Stimulated activated CD4-positive, alpha-beta T cell treated with anti-CD3 and anti-CD28 coated beads, Interleukin-2, amount 100 ng/mL, for 4 hours (primary cell): ENCODE measurements around the gene ST3GAL3.

Experiments
- DNase-seq: peaks from one replicate; pipeline ENCODE4 v3.0.0-alpha.2; 2020; ENCODE audit warnings: low read depth

Gene ST3GAL3

DNA sequence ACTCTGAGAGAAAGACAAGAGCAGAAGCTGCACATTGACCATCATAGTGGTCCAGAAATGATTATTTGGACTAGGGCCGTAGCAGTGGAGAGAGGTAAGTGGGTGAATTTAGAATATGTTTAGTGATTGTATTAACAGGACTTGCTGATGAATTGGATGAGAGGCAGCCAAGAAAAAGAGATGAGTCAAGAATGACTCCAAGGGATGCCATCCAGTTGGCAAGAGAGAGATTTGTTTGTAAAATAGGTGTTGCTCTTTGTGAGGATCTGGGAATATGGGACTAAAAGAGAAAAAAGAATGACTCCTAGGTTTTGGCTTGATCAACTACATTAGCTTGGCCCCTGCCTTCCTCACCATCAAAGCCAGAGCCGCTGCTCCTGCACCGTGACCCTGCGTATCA lies 172.1 kb downstream of the ST3GAL3 start:
- DNase-seq: no peak

DNA sequence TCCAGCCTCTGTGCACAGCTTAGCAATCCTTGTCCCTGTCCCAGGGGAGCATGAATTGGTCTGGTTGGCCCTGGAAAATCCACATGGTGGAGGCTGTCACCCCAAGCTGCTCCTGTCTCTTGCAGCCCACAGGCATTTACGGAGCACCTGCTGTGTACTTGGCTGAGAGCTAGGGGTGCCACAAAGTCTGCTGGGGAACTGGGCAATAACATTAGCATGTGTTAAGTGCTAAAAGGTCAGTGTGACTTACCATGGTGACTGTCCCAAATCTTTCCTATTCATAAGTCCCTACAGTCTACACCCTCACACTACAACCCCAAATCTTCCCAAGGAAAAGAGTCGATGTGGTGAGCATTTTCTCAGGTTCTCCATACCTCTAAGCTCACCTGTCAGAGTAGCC lies 172.7 kb downstream of the ST3GAL3 start:
- DNase-seq: no peak

DNA sequence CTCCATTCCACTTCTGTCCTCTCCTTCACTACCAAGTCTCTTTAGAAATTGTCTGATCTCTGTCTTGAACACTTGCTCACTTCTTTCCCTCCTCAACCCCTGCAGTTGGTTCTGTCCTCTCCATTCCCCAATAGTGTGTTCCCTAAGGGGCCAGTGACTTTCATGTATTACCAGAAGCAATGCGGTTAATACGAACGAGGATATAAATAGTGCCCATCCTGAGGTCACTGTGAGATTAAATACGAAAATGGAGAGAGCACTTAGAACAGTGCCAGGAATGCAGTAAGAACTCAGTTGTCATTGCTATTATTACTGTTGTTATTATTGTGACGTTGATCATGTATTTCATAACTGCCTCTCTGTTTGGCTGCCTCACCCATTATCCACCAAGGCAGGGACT lies 173.3 kb downstream of the ST3GAL3 start:
- DNase-seq: no peak

DNA sequence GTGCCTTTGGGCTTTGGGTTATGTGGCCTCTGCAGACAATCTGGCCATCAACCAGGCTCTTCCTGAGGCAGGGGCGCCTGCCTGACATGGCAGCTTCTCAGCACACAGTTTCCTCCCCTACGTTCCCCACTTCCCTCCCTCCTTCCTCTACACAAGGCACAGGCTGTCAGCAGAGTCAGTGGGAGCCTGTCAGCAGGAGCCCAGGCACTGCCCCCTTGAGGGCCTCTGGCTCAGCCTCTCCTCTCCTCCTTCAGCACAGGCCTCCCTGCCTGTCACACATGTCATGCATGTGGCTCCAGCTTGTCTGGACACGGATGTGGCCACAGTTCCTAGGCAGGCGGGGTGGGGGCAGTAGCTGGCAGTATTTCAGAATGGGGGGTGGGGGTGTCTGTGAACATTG lies 174.1 kb downstream of the ST3GAL3 start:
- no peak for DNase-seq

DNA sequence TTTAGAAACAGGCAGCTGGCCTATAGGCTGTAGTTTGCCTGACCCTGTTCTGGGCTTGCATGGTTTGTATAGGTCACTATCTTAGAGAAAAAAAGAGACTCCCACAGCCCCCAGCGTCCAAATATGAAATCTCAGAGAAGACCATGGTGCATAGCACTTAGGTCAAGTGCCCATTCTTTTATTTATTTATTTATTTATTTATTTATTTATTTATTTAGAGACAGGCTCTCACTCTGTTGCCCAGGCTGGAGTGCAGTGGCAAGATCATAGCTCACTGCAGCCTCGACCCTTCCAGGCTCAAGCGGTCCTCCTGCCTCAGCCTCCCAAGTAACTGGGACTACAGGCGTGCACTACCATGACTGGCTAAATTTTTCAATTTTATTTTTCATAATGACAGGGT lies 175.4 kb downstream of the ST3GAL3 start:
- DNase-seq: no peak

DNA sequence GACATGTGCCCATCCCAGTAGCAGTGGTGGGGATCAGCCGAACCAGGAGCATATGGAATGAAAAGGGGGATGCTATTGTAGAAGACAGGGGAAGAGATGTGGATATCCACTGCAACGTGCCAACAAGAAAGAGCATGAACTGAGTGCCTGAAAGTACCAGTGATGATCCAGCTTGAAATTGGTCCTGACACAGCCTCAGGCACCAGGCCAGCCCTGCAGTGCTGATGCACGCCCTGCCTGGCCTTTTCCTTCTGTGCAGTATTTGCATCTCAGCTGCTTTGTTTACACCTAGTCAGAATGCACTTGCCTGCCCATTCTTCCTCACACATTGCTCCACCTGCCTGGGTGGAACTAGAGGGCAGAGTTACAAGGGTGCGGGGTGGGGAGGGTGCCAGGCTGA lies 176.0 kb downstream of the ST3GAL3 start:
- DNase-seq: no peak

DNA sequence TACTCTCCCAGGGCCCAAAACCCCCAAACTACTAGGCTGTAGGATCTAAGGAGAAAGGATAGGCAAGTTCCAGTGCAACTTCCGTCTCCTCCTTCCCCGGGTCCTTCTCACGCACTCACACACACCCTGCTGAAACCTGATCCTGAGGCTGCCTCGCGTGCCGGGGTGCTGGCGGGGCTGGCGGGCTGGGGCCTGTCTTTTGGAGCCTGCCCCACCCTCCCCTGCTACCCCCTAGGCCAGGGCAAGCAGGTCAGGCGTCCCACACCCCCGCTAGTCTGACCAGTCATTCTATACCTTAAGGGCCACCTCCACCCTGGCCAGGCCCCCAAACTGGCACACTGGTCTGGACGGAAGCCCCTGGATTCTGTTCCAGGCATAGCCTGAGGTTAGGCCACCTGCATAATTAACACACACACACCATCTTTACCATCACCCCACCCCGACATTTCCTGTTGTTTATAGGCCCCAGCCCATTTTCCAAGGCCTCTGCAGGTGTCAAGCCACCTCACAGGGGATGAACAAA lies 178.0 kb downstream of the ST3GAL3 start:
- DNase-seq: no peak

DNA sequence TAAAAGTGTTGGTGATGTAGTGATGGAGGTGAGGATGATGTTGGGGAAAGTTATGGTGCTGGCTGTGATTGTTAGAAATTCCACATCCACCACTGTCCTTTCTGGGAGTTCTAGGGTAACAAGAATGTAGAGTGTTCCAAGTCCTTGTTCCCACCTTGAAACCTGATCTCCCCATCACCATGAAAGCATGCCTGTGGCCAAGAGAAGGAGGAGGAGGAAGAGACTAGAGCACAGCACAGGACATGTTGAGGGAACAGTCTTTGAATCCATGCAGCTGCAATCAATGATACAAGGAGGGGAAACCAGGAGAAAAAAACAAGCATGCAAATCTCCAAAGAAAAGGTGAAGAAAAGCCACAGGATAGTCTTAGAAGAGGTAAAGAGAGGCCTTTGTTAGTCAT lies 180.4 kb downstream of the ST3GAL3 start:
- DNase-seq: no peak

DNA sequence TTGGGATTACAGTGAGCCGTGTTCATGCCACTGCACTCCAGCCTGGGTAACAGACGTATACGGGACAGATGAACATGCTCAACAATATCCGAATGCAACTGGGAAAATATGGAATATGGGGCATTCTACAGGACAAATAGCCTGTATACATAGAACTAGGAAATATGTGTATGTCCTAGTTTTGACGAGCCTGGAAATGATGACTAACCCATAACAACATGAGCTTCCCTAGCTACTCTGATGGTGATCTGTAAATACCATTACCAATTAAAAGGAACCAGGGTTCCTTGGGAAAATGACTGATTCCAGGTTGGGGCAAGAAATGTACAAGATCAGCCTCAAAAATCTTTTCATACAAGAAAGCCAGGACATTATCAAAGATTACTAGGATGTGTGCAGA lies 183.5 kb downstream of the ST3GAL3 start:
- DNase-seq: no peak

DNA sequence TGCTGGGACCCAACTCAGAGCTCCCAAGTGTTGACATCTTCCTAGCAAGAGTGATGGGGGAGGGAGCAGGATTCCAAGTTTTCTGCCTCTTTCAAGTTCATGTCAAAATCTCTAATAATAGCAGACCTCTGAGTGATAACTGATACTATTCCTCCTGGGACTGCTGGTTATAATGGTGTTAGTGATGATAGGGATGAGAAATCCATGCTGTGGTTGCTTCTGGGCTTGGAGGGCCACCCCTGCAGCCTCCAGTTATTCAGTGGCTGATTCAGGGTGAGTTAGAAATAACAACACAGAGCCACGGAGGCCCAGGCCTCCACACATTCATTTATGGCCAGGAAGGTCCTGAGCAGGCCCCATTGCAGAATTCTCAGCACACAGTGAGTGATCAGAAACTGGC lies 185.7 kb downstream of the ST3GAL3 start:
- DNase-seq: no peak

DNA sequence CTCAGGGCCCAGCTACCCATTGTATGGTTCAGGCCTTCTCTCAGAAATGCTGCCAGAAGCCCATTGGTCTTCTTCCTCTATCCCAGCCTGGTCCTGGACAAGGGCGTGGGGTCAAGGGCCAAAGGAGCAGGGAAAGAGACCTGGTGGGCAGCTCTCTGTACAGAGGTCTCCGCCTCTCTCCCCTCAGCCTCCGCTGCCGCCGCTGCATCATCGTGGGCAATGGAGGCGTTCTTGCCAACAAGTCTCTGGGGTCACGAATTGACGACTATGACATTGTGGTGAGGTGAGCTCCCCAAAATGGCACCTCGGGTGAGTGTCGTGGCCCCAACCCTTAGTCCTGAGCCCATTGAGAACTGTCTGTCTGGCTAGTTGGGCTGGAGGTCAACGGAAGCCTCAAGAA lies 191.6 kb downstream of the ST3GAL3 start:
- no peak for DNase-seq

DNA sequence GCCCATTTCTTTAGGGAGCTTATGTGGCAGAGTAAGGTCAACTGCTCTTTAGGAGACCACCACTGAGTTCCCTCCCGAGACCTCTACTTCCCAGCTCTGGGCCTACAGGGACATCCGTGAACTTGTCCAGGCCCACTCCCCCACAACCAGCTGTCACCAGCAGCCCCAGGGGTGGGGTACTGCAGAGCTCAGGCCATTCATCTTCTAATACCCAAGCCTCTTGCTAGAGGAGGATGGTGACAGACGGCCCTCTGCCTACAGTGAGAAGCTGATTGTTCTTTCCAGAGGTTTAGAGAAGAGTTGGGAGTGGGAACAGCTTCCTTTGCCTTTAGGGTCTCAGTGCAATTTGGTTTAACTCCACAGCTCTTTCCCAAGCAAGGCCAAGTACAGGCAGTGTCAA lies 193.1 kb downstream of the ST3GAL3 start:
- no peak for DNase-seq

DNA sequence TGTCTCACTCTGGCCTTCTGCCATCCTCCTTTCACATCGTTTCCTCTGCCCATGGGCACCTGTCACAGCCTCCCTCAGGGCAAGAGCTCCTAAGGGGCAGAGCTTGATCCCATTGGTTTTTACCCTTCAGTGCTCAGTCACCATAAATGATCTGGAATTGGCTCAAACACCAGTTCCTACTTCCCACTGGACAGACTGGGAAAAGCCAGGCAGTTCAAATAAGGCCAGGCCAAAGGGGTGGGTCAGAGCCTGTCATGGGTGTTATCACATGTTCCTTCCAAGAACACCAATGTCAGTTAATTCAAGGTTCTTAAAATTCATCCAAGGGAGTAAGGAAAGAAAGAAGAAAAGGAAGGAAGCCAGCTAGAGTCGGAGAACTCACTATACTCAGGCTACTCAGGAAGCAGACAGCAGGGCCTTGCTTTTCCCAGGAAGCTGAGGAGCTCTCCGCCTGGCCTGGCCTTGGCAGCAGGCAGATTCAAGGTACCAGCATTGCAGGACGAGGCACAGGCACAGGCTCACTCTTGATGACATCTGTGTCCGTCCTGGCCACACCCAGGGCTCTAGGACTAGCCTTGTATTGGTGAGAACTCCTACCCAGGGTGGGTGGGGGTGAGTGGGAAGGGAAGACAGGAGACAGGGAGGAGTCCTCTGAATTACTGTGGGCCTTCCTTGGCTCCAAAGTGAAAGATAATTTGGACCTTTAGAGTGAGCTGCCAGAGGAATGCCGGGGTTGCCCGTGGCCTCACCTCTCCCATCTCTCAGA lies 194.0 kb downstream of the ST3GAL3 start:
- no peak for DNase-seq

DNA sequence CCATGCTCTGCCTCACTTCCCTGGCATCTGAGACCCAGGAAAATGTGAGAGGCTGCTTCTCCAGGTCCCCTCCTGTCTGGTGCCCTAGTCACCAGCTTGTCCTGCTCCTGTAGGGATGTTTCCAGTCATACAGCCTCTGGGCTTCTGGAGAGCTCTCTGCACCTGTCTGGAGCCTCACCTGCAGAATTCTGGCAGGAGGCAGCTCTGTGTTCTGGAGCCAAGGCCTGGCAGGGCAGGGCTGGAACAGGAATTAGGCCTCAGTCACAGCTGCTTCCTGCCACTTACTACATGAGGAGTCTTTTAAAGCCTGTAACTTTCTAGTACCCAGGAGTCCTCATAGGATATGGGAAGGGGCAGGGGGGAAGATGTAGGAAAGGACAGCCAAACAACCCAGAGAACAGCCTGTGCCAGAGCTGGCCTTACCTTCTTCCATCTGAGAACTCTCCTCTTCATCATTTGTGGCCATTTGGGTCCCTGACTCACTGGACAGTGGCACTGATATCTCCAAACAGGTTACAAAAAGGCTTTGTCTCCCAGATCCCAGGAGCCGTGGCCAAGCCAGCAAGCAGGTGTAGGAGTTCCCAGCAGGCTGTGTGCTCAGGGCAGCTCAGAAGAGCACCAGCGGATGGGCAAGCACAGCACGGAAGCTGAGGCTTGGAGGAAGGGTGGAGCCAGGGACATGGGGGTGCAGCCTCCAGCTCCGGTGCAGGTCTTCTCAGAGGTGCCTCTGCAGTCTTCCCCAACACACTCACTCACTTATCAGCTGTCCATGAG lies 194.9 kb downstream of the ST3GAL3 start:
- DNase-seq: no peak

DNA sequence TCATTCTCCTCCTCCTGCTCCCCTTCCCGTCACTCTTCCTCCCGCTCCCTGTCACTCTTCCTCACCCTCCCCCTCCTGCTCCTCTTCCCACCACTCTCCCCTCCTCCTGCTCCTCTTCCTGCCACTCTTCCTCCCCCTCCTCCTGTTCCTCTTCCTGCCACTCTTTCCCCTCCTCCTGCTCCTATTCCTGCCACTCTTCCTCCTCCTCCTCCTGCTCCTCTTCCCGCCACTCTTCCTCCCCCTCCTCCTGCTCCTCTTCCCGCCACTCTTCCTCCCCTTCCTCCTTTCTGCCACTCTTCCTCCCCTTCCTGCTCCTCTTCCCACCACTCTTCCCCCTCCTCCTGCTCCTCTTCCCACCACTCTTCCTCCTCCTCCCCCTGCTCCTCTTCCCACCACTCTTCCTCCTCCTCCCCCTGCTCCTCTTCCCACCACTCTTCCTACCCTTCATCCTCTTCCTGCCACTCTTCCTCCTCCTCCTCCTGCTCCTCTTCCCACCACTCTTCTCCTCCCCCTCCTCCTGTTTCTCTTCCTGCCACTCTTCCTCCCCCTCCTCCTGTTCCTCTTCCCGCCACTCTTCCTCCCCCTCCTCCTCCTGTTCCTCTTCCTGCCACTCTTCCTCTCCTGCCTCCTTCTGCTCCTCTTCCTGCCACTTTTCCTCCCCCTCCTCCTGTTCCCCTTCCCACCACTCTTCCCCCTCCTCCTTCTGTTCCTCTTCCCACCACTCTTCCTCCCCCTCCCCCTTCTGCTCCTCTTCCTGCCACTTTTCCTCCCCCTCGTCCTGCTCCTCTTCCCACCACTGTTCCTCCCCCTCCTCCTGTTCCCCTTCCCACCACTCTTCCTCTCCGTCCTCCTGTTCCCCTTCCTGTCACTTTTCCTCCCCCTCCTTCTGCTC lies 197.6 kb downstream of the ST3GAL3 start:
- DNase-seq: no peak

DNA sequence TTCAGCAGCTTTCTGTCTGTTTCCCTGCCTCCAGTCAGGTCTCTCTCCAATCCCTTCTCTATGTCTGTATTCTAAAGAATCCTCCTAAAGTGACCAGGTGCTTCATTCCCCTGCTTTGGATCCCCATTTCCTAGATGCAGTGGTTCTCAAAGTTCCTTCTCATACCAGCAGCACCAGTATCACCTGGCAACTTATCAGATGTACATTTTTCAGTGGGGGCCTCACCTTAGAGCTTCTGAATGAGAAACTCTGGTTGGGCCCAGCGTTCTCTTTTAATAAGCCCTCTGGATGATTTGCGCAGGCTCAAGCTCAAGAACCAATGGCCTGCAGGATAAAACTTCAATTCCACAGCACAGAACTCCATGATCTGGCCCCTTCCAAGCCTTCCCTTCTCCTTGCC lies 200.9 kb downstream of the ST3GAL3 start:
- DNase-seq: no peak

DNA sequence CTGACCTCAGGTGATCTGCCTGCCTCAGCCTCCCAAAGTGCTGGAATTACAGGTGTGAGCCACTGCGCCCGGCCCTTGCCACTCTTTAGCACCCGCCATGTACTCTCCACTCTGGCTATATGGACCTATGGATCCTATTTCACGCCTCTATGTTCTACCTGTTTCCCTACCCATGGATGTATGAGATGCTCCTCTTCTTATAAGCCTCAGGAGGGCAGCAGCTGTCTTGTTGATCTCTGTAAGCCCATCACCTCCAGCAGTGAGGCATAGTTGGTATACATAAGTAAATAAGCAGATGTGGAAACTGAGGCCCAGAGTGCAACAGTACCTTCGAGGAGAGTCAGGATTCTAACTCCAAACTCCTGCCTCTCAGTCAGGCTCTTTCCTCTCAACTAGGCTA lies 201.5 kb downstream of the ST3GAL3 start:
- DNase-seq: no peak

DNA sequence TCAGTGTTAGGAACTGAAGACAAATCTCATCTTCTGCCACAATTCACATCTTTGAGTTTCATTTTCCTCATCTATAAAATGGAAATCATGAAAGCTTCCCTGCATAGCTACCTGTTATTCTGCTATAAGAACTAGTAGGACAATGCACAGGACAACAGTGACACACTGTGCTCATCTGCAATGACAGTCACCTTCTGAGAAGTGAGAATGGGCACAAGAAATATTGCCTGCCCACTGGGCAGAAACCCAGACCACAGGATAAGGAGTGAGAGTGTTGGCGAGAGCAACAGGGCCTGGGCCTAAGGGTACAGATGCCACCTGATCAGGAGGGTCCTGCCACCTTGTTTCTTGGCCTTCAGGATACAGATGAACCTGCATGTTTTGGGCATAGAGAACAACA lies 203.0 kb downstream of the ST3GAL3 start:
- DNase-seq: no peak

DNA sequence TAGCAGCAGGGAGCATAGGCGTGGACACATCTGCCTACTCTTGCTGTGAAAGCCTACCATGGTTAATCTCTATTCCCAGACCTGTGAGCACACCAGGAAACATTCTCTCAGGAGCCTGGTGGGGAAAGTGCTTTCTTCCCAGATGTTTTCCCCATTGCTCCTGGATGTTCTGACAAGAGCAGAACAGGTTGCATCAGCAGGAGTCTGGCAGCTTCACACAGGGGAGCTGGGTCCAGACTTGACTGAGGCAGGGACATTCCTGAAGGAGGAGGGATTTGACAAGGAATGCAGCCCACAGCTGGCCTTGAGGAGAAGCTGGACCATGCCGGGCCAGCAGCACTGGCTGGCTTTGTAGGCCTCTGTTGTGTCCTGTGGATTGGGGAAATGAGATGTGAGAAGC lies 205.3 kb downstream of the ST3GAL3 start:
- DNase-seq: no peak

DNA sequence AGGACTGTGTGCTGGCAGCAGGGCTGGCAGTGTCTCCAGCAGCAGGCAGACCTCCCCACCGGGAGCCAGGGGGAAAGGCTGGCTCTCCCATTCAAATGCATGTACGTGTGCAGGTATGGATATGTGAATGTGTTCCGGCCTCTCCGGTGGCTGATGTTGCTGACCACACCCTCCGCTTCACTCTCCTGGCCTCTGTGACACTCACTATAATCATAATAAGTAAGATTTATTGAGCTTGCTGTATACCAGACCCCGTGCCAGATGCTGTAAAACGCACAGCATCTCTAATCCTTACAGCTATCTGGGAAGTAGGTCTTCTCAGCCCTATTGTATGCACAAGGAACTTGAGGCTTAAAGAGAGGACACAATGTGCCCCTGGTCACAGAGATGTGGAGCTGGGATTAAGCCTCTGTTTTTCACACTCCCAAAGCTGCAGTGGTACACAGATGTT lies 205.7 kb downstream of the ST3GAL3 start:
- no peak for DNase-seq

DNA sequence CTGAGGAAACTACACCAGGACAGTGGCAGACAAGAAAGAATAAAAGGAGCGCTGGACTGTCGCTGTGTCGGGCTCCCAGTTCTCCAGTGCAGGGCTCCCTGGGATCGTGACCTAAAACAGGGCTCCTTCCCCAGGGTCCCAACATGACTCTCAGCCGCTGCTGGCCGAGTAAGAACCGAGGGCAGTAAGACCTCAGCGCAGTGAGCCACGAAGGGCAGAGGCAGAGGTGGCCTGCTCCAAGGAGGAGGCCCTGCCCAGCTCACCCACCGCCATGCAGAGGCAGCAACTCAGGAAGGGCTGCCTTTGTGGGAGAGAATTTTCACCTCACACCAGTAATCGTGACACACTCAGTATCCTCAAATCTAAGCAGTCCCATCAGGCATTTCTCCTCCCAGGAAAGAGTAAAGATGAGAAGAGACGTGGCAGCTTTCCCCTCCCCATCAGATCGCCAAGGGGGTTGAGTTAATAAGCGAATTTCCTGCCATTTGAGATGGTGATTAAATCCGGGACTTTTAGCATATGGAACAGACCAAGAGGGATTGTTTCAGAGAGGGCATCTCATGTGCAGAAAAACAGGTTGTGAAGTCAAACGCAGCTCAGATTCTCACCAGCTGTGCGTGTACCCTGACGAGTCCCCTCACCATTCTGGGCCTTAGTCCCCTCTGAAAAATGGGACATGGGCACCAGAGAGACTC lies 206.5 kb downstream of the ST3GAL3 start:
- no peak for DNase-seq
